Fibroblast of lung (primary cell): Measurements from ENCODE around the gene CEP70. TPM values are rescaled to one million over a fixed set of nuclear protein-coding genes. Genes with fewer than 3 reads are reported as not detected.

ENCODE experiments used
- DNase-seq, 2 donors: peaks; one replicate each; pipeline versions ENCODE4 v3.0.0 to v3.0.0-alpha.2; 2010; ENCODE audit warnings: low read depth in 2 of 2
- H2AFZ ChIP-seq: 2 replicates; pipeline ENCODE4 v1.5.1; 2012; ENCODE audit warnings: low read length, control low read depth, inconsistent platforms
- H3K27ac ChIP-seq: 2 replicates; pipeline ENCODE4 v1.5.1; 2011; ENCODE audit warnings: low read length, control low read depth; ENCODE audit not compliant: insufficient read depth
- H3K27me3 ChIP-seq: 2 replicates; pipeline ENCODE4 v1.5.1; 2011; ENCODE audit warnings: mild to moderate bottlenecking, low read length; ENCODE audit not compliant: control insufficient read depth, insufficient read depth
- H3K36me3 ChIP-seq: 2 replicates; pipeline ENCODE4 v1.5.1; 2011; ENCODE audit warnings: low read length; ENCODE audit not compliant: control insufficient read depth, insufficient read depth
- H3K4me1 ChIP-seq: 2 replicates; pipeline ENCODE4 v1.5.1; 2011; ENCODE audit warnings: low read length; ENCODE audit not compliant: control insufficient read depth, insufficient read depth; ENCODE audit errors: extremely low read depth
- H3K4me2 ChIP-seq: 2 replicates; pipeline ENCODE4 v1.5.1; 2011; ENCODE audit warnings: low read length, control low read depth; ENCODE audit not compliant: insufficient read depth; ENCODE audit errors: extremely low read depth
- H3K4me3 ChIP-seq, 4 experiments: fragments of 200-600 bp in 1 of 4; sonication (generic) in 1 of 4; replicated peaks in 1 of 4; 2 replicates each; pipeline ENCODE4 v1.5.1; 2011 to 2016; ENCODE audit warnings: low read length in 4 of 4, low read depth in 3 of 4, mild to moderate bottlenecking in 3 of 4, control low read depth in 2 of 4, inconsistent platforms in 1 of 4, mixed read lengths in 1 of 4; ENCODE audit not compliant: insufficient read depth in 1 of 4; ENCODE audit errors: control extremely low read depth in 1 of 4
- H3K79me2 ChIP-seq: 2 replicates; pipeline ENCODE4 v1.5.1; 2012; ENCODE audit warnings: mild to moderate bottlenecking, low read length, inconsistent platforms; ENCODE audit not compliant: control insufficient read depth, insufficient read depth
- H3K9ac ChIP-seq: 2 replicates; pipeline ENCODE4 v1.5.1; 2011; ENCODE audit warnings: mild to moderate bottlenecking, low read length, control low read depth; ENCODE audit not compliant: insufficient read depth
- H3K9me3 ChIP-seq: 2 replicates; pipeline ENCODE4 v1.5.1; 2012; ENCODE audit warnings: low read depth, low read length; ENCODE audit not compliant: control insufficient read depth, insufficient read depth
- H4K20me1 ChIP-seq: 2 replicates; pipeline ENCODE4 v1.5.1; 2011; ENCODE audit warnings: low read length; ENCODE audit not compliant: control insufficient read depth, insufficient read depth; ENCODE audit errors: extremely low read depth
- CTCF ChIP-seq, 2 donors: IDR thresholded peaks in 1 of 2; conservative IDR thresholded peaks in 1 of 2; 1 replicate in 1 of 2; 2 replicates in 1 of 2; pipeline ENCODE4 v1.5.1; 2011 to 2012; ENCODE audit warnings: low read length in 2 of 2, control low read depth in 1 of 2, inconsistent platforms in 1 of 2, low read depth in 1 of 2, mild to moderate bottlenecking in 1 of 2
- EZH2 ChIP-seq: IDR thresholded peaks from 2 replicates; pipeline ENCODE4 v1.5.1; 2012; ENCODE audit warnings: low read length, control low read depth, mild to moderate bottlenecking; ENCODE audit errors: missing control alignments
- polyA plus RNA-seq, 2 donors: library from polyadenylated mRNA; depleted of rRNA in 1 of 2; stranded (reverse) in 1 of 2; unstranded in 1 of 2; fragments of >200 nt; gene quantifications; 2 replicates each; pipeline ENCODE4 v1.2.1, GENCODE V29; 2011 to 2012; ENCODE audit warnings: missing spikeins in 1 of 2
- total RNA-seq: library from RNA; depleted of rRNA; stranded (reverse); fragments of >200 nt; gene quantifications from 2 replicates; pipeline ENCODE4 v1.2.1, GENCODE V29; 2014

Gene CEP70
- total and polyA plus RNA-seq, 2 donors (not counting 1 experiment from before 2014, with no cell fraction given): 11.0 to 47.9 TPM

DNA sequence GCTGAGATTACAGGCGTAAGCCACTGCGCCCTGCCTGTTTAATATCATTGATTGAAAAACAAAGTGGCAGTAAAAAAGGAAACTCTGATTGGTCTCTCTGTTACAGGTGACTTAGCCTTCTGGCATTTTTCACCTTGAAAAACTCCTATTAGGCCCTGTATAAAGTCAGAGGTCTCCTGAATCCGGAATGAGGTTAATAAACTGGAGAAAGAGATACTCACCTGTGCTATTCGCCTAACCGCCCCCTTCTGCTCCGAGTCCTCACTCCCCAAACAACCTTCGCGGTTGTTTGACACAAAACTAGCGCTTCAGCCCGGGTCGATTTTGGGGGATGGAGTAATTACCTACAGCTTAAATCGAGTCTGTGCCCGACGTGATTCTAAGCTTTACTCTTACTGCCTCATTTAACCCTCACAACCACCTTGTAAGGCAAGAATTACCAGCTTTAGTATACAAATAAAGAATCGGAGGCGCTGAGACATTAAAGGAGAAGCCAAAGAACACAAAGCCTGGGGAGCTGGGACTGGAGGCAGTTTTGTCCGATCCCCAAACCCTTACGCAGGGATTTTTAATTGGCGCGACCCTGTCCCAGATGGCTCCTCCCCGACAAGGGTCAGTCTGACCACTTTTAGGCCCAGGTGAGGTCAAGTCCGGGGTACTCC lies 441 bp downstream of the CEP70 start:
- H3K27ac ChIP-seq: peak overlapping the region; percentile 63
- H4K20me1 ChIP-seq: no peaks in the 10 kb centered on the region
- no peaks in the 10 kb centered on the region for H3K36me3 ChIP-seq
- H3K9ac ChIP-seq: peak overlapping the region; percentile 74
- no peaks in the 10 kb centered on the region for H3K9me3 ChIP-seq
- H2AFZ ChIP-seq: peak overlapping the region; percentile 95
- peak overlapping the region; percentile 57 to 97 (median 90) for H3K4me3 ChIP-seq
- DNase-seq: no peak
- H3K4me1 ChIP-seq: peaks cover 4% of the 10 kb centered on the region
- no peaks in the 10 kb centered on the region for H3K27me3 ChIP-seq
- TF ChIP-seq CTCF (conservative IDR thresholded peaks at IDR 0.05 in 1 of 2, IDR thresholded peaks at IDR 0.05 in 1 of 2; ENCODE audit: low read depth in 1 of 2, low read length in 2 of 2) (no peak), EZH2 (no peak)
- H3K79me2 ChIP-seq: no peaks in the 10 kb centered on the region
- peak overlapping the region; percentile 59 for H3K4me2 ChIP-seq

DNA sequence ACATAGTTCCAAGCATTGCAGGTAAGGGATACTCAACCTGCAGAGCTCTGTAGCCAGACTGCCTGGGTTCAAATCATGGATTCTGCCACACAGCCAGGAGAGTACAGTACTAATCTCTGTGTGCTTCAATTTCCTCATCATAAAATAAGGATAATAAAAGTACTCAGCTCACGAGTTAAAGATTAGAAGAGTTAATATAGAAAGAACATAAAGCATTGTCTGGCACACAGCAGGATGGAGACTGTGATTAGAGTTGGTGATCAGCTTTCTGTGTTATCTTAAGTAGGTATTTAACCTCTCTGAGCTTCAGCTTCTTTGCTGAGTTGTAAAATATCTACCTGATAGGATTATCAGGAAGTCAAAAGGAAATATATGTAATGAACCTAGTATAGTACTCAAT lies 2.7 kb downstream of the CEP70 start:
- H3K4me3 ChIP-seq: no peak overlapping the region
- no peak overlapping the region for H3K9ac ChIP-seq
- H3K4me1 ChIP-seq: peaks cover 4% of the 10 kb centered on the region
- H2AFZ ChIP-seq: no peak overlapping the region
- TF ChIP-seq EZH2 (no peak), CTCF (conservative IDR thresholded peaks at IDR 0.05 in 1 of 2, IDR thresholded peaks at IDR 0.05 in 1 of 2; ENCODE audit: low read depth in 1 of 2, low read length in 2 of 2) (no peak)
- H3K36me3 ChIP-seq: no peaks in the 10 kb centered on the region
- no peak for DNase-seq
- no peaks in the 10 kb centered on the region for H3K79me2 ChIP-seq
- no peaks in the 10 kb centered on the region for H4K20me1 ChIP-seq
- H3K27ac ChIP-seq: no peak overlapping the region
- no peak overlapping the region for H3K4me2 ChIP-seq
- no peaks in the 10 kb centered on the region for H3K27me3 ChIP-seq
- no peaks in the 10 kb centered on the region for H3K9me3 ChIP-seq

- Histone ChIP-seq H3K9ac (no peak overlapping the region), H2AFZ (no peak overlapping the region), H3K79me2 (no peaks in the 10 kb centered on the region), H3K4me3 (no peak overlapping the region), H4K20me1 (no peaks in the 10 kb centered on the region), H3K36me3 (no peaks in the 10 kb centered on the region), H3K9me3 (no peaks in the 10 kb centered on the region), H3K27ac (no peak overlapping the region), H3K27me3 (no peaks in the 10 kb centered on the region), H3K4me2 (no peak overlapping the region), H3K4me1 (no peaks in the 10 kb centered on the region)
- no peak for TF ChIP-seq EZH2
- no peak for TF ChIP-seq CTCF (conservative IDR thresholded peaks at IDR 0.05 in 1 of 2, IDR thresholded peaks at IDR 0.05 in 1 of 2; ENCODE audit: low read depth in 1 of 2, low read length in 2 of 2)
- DNase-seq: no peak
Observed at GRCh38 chr3:138588445-138588844, 5.6 kb downstream of the CEP70 start.
